GM18861 (cell line): ENCODE measurements around the gene RPUSD3.
"Not testable (repeated sequence)": the region's sequence is repeated elsewhere in the genome, so short reads cannot be mapped to it uniquely, and the experiment has no call there.

ENCODE experiments used
- ATAC-seq: cut with Tn5 transposase; IDR thresholded peaks from one replicate; pipeline ENCODE4 v1.9.1; 2021; ENCODE audit not compliant: unreplicated experiment

RPUSD3 gene, protein sequence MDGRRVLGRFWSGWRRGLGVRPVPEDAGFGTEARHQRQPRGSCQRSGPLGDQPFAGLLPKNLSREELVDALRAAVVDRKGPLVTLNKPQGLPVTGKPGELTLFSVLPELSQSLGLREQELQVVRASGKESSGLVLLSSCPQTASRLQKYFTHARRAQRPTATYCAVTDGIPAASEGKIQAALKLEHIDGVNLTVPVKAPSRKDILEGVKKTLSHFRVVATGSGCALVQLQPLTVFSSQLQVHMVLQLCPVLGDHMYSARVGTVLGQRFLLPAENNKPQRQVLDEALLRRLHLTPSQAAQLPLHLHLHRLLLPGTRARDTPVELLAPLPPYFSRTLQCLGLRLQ

DNA sequence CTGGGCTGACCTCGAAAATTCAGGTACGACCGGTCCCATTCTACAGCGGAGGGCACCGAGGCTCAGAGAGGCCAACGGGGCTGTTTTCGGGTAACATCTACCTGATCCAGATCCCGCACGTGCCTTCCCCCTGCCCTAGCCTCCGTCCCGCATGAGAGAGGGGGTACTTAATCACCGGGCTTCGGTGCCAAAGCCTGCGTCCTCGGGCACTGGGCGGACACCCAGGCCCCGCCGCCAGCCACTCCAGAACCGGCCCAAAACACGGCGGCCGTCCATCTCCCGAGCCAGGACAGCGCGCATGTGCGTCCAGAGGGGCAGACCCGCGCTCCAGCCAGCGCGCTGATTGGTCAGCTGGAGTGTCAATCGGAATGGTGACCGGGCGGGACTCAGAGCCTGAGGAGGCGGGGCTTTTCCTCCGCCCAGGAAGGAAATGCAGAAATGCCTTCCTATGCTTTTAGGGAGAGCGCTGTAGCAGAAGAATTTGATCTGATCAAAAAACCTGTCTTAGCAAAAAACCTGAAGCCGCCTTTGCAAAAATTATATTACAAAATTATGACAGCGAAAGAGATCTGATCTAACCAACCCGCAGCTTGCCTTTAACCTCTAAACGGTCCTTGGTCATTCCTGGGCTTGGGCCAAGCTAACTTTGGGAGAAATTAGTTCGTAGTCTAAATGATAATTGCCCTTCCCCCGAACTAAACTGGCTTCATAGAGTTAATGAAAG lies at the start of gene RPUSD3:
RPUSD3 (minus strand) TSS at position 294 of the 724 bp plus-strand sequence; CDS start at position 276, 18 bp downstream.
- ATAC-seq: peak; percentile 96

GRCh38 chr3:9891072-9891622 lies 47.3 kb upstream of the RPUSD3 start:
- ATAC-seq: no peak

- peak; percentile 51 for ATAC-seq
Observed at GRCh38 chr3:9890249-9891071, 46.7 kb upstream of the RPUSD3 start, which contains the start of gene JAGN1. TSS of gene JAGN1 (plus strand) at chr3:9890610. CDS start at chr3:9890723, 113 bp downstream.

DNA sequence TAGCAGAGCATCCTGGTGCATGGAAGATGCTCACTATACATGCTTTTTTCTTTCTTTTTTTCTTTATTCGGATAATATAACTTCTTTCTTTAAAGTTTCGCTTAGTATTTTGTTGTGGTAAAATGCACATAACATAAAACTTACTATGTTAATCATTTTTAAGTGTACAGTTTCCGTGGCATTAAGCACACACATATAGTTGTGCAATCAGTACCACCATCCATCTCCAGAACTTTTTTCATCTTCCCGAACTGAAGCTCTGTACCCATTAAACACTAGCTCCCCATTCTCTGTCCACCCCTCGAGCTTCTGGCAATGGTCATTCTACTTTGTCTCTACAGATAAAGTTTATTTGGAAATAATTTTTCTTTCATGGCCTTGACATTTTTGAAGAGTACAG lies 45.6 kb upstream of the RPUSD3 start:
- ATAC-seq: no peak

GRCh38 chr3:9888540-9888939 lies 44.7 kb upstream of the RPUSD3 start:
- no peak for ATAC-seq

- ATAC-seq: no peak
Observed at GRCh38 chr3:9887480-9887879, 43.7 kb upstream of the RPUSD3 start.

DNA sequence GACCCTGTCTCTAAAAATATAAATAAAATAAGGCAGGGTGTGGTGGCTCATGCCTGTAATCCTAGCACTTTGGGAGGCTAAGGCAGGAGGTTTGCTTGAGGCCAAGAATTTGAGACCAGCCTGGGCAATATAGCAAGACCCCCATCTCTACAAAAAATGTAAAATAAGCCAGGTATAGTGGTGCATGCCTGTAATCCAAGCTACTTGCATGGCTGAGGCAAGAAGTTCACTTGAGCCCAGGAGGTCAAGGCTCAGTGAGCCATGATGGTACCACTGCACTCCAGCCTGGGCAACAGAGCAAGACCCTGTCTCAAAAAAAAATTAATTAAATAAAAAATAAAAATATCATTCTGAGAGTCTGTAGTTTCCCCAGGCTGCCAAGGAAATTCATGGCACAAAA lies 42.5 kb upstream of the RPUSD3 start:
- ATAC-seq: no peak

- ATAC-seq: no peak
Observed at GRCh38 chr3:9884555-9885165, 40.9 kb upstream of the RPUSD3 start.

- no peak for ATAC-seq
Observed at GRCh38 chr3:9883706-9884554, 40.1 kb upstream of the RPUSD3 start.

DNA sequence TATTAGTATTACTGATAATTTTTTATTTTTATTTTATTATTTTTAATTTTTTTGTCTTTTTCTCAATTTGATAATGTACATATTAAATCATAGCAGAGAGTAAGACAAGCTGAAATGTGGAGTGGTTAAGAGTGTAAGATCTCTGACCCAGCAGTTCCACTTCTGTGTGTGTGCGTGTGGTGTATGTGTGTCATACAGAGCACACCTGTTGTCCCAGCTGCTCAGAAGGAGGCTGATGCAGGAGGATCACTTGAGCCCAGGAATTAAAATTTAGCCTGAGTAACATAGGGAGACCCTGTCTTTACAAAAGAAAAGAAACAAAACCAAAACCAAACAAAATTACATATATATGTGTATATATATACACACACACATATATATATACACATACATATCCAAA lies 37.6 kb upstream of the RPUSD3 start:
- ATAC-seq: no peak

- no peak for ATAC-seq
Observed at GRCh38 chr3:9879830-9880549, 36.2 kb upstream of the RPUSD3 start, which contains the start of gene CIDEC. TSS of gene CIDEC (minus strand) at chr3:9880253. CDS start at chr3:9878486, 1,767 bp downstream.

- ATAC-seq: no peak
Observed at GRCh38 chr3:9878700-9879099, 34.9 kb upstream of the RPUSD3 start.

DNA sequence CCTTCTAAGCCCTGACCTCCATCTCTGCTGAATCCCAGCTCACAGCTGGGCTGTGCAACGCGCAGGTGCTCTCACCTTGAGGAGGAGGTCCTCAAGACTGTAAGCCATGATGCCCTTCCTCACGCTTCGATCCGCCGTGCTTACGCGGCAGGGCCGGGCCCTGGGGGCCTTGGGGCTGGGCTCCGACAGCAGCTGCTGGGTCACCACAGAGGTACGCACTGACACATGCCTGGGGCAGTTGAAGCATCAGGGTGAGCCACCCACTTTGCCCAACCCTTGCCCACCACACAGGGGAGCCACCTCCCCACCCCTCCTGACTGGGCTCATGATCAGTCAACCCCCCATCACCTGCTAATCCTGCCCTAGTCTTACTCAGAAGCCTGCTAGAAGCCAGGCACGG lies 33.2 kb upstream of the RPUSD3 start:
- ATAC-seq: no peak

DNA sequence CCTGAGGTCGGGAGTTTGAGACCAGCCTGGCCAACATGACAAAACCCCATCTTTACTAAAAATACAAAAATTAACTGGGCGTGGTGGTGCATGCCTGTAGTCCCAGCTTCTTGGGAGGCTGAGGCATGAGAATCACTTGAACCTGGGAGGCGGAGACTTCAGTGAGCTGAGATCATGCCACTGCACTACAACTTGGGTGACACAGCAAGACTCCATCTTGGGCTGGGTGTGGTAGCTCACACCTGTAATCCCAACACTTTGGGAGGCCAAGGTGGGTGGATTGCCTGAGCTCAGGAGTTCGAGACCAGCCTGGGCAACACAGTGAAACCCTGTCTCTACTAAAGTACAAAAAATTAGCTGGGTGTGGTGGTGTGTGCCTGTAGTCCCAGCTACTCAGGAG lies 32.4 kb upstream of the RPUSD3 start:
- ATAC-seq: not testable (repeated sequence)

DNA sequence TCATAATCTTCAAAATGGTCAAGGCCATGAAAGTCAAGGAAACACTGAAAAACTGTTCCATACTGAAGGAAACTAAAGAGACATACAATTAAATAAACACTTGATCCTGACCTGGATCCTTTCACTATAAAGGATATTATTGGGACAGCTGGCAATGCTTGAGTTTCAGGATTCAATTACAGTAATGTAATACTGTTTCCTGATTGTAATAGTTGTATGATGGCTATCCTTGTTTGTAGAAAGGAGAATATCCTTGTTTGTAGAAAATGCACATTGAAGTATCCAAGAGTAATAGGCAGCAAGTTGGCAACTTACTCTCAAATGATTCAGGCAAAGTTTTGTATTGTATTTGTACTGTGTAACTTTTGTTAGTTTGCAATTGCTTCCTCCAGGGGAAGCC lies 31.6 kb upstream of the RPUSD3 start:
- no peak for ATAC-seq

- not testable (repeated sequence) for ATAC-seq
Observed at GRCh38 chr3:9872067-9872466, 28.3 kb upstream of the RPUSD3 start.

- no peak for ATAC-seq
Observed at GRCh38 chr3:9870978-9871377, 27.2 kb upstream of the RPUSD3 start.

DNA sequence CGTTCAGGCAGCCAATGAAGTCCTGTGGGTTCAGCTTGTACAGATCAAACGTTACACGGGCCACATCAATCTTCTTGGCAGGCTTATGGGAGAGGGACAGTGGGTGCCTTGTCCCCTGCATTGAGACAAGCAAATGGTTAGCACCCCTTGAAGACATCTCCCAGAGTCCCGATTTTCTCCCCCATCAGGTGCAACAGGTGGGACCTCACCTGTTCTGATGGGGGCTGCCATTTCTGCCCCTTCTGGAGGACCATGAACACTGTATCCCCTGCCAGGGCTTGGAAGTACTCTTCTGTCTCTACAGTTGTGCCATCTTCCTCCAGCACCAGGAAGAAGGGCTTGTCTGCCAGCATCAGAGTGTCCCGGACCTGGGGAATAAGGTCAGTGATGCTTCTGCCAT lies 26.1 kb upstream of the RPUSD3 start:
- ATAC-seq: no peak

GRCh38 chr3:9867106-9867505 lies 23.3 kb upstream of the RPUSD3 start:
- no peak for ATAC-seq
